ENCODE measurements around the gene TENT5A. TPM values are rescaled to one million over a fixed set of nuclear protein-coding genes. Genes with fewer than 3 reads are reported as not detected.

TENT5A gene
- total RNA-seq, 1 experiment from 2014 or later, result 9.7 TPM

GRCh38 chr6:81751388-81752083, 945 bp downstream of the TENT5A start:
- Mint-ChIP-seq H3K4me3 (ENCODE audit: low read depth, unreplicated experiment) (peak overlapping the region; percentile 98), H3K27me3 (ENCODE audit: unreplicated experiment) (peaks cover 1% of the 10 kb centered on the region), H3K36me3 (ENCODE audit: insufficient read depth, unreplicated experiment) (peaks cover 51% of the 10 kb centered on the region), H3K9me3 (ENCODE audit: low read depth, unreplicated experiment) (no peaks in the 10 kb centered on the region), H3K4me1 (ENCODE audit: low read depth, unreplicated experiment) (peaks cover 33% of the 10 kb centered on the region), H3K27ac (ENCODE audit: unreplicated experiment) (peak overlapping the region; percentile 54)
- intact Hi-C loops (cut with micrococcal nuclease; ENCODE audit: unreplicated experiment), result loop anchor here (2.0 to 10.0 kb wide), 8 partner anchors 81 to 1537 kb away; no protein-coding TSS in a partner anchor
- BruUV-seq (replicated peaks), result no TSS peak
- DNase-seq, result peak; percentile 50
- no peak for TF ChIP-seq CTCF (IDR thresholded peaks at IDR 0.05; ENCODE audit: unreplicated experiment)
- CTCF ChIA-PET, result interaction anchor here (1.4 to 2.0 kb wide), 2 partner anchors 37 to 230 kb away, joined by 3 to 5 read pairs; no protein-coding TSS in a partner anchor

- TF ChIP-seq CTCF (IDR thresholded peaks at IDR 0.05; ENCODE audit: unreplicated experiment), result no peak
- Mint-ChIP-seq H3K9me3 (ENCODE audit: low read depth, unreplicated experiment) (no peaks in the 10 kb centered on the region), H3K4me1 (ENCODE audit: low read depth, unreplicated experiment) (peaks cover 33% of the 10 kb centered on the region), H3K36me3 (ENCODE audit: insufficient read depth, unreplicated experiment) (peaks cover 54% of the 10 kb centered on the region), H3K27ac (ENCODE audit: unreplicated experiment) (peak overlapping the region; percentile 54), H3K4me3 (ENCODE audit: low read depth, unreplicated experiment) (peak overlapping the region; percentile 98), H3K27me3 (ENCODE audit: unreplicated experiment) (no peaks in the 10 kb centered on the region)
- no peak for DNase-seq
- BruUV-seq (replicated peaks), result no TSS peak
- CTCF ChIA-PET, result interaction anchor here (2.0 kb wide), 1 partner anchor 38 kb away, joined by 5 read pairs; no protein-coding TSS in a partner anchor
- intact Hi-C loops (cut with micrococcal nuclease; ENCODE audit: unreplicated experiment), result loop anchor here (2.0 to 10.0 kb wide), 8 partner anchors 81 to 1536 kb away; no protein-coding TSS in a partner anchor
These were observed 1.6 kb downstream of the TENT5A start for GRCh38 chr6:81750681-81751387.

GRCh38 chr6:81750200-81750599, 2.3 kb downstream of the TENT5A start:
- no peak for TF ChIP-seq CTCF (IDR thresholded peaks at IDR 0.05; ENCODE audit: unreplicated experiment)
- peak overlapping the region; percentile 54 for H3K27ac Mint-ChIP-seq (ENCODE audit: unreplicated experiment)
- peak overlapping the region; percentile 98 for H3K4me3 Mint-ChIP-seq (ENCODE audit: low read depth, unreplicated experiment)
- no peaks in the 10 kb centered on the region for H3K27me3 Mint-ChIP-seq (ENCODE audit: unreplicated experiment)
- H3K9me3 Mint-ChIP-seq (ENCODE audit: low read depth, unreplicated experiment), result no peaks in the 10 kb centered on the region
- TSS peak; percentile 20 for BruUV-seq (replicated peaks)
- H3K36me3 Mint-ChIP-seq (ENCODE audit: insufficient read depth, unreplicated experiment), result peaks cover 54% of the 10 kb centered on the region
- peaks cover 33% of the 10 kb centered on the region for H3K4me1 Mint-ChIP-seq (ENCODE audit: low read depth, unreplicated experiment)
- intact Hi-C loops (cut with micrococcal nuclease; ENCODE audit: unreplicated experiment), result loop anchor here (2.0 to 10.0 kb wide), 8 partner anchors 82 to 1535 kb away; no protein-coding TSS in a partner anchor
- DNase-seq, result no peak
- CTCF ChIA-PET, result no interaction called here

GRCh38 chr6:81749707-81750106, 2.8 kb downstream of the TENT5A start:
- no peak for DNase-seq
- Mint-ChIP-seq H3K4me1 (ENCODE audit: low read depth, unreplicated experiment) (peaks cover 33% of the 10 kb centered on the region), H3K27ac (ENCODE audit: unreplicated experiment) (no peak overlapping the region), H3K4me3 (ENCODE audit: low read depth, unreplicated experiment) (no peak overlapping the region), H3K27me3 (ENCODE audit: unreplicated experiment) (no peaks in the 10 kb centered on the region), H3K9me3 (ENCODE audit: low read depth, unreplicated experiment) (no peaks in the 10 kb centered on the region), H3K36me3 (ENCODE audit: insufficient read depth, unreplicated experiment) (peaks cover 54% of the 10 kb centered on the region)
- intact Hi-C loops (cut with micrococcal nuclease; ENCODE audit: unreplicated experiment), result loop anchor here (2.0 to 10.0 kb wide), 8 partner anchors 83 to 1535 kb away; no protein-coding TSS in a partner anchor
- CTCF ChIA-PET, result no interaction called here
- no TSS peak for BruUV-seq (replicated peaks)
- TF ChIP-seq CTCF (IDR thresholded peaks at IDR 0.05; ENCODE audit: unreplicated experiment), result no peak

Measured in Calu3 (cell line).